Loucy (cell line): Measurements from ENCODE around the gene PDXK.

Experiments used
- H2AFZ ChIP-seq: fragments of 200-600 bp; sonication (generic); 2 replicates; pipeline ENCODE4 v1.6.0; 2016; ENCODE audit warnings: antibody characterized with exemption, mild to moderate bottlenecking, low read length, moderate library complexity
- H3F3A ChIP-seq: fragments of 200-600 bp; 2 replicates; pipeline ENCODE4 v1.6.0; 2016; ENCODE audit warnings: antibody characterized with exemption, low read depth, mild to moderate bottlenecking
- H3K27me3 ChIP-seq: fragments of 200-600 bp; sonication (generic); 2 replicates; pipeline ENCODE4 v1.6.1; 2014; ENCODE audit warnings: low read length, mild to moderate bottlenecking; ENCODE audit not compliant: insufficient read depth, poor library complexity, severe bottlenecking
- H3K36me3 ChIP-seq: fragments of 200-600 bp; sonication (generic); 2 replicates; pipeline ENCODE4 v1.6.1; 2016; ENCODE audit warnings: low read length; ENCODE audit not compliant: insufficient read depth
- H3K4me1 ChIP-seq: fragments of 200-600 bp; sonication (generic); 2 replicates; pipeline ENCODE4 v1.5.1; 2014; ENCODE audit warnings: low read length, mild to moderate bottlenecking; ENCODE audit not compliant: insufficient read depth, poor library complexity, severe bottlenecking
- H3K4me2 ChIP-seq: fragments of 200-600 bp; sonication (generic); 2 replicates; pipeline ENCODE4 v1.6.0; 2014; ENCODE audit warnings: antibody characterized with exemption, low read length, low read depth, mild to moderate bottlenecking; ENCODE audit not compliant: poor library complexity, severe bottlenecking
- H3K4me3 ChIP-seq: fragments of 200-600 bp; sonication (generic); 2 replicates; pipeline ENCODE4 v1.5.1; 2014; ENCODE audit warnings: low read length, mild to moderate bottlenecking, mixed read lengths; ENCODE audit not compliant: poor library complexity, severe bottlenecking
- H3K79me2 ChIP-seq: fragments of 200-600 bp; sonication (generic); 2 replicates; pipeline ENCODE4 v1.6.1; 2014; ENCODE audit warnings: low read length; ENCODE audit not compliant: insufficient read depth
- H3K9ac ChIP-seq: fragments of 200-600 bp; sonication (generic); 2 replicates; pipeline ENCODE4 v1.6.0; 2014; ENCODE audit warnings: mild to moderate bottlenecking, low read depth, low read length, moderate library complexity; ENCODE audit not compliant: poor library complexity, severe bottlenecking
- H3K9me2 ChIP-seq: fragments of 200-600 bp; sonication (generic); replicated peaks from 2 replicates; pipeline ENCODE4 v1.6.1; 2016; ENCODE audit warnings: low read depth, low read length, mixed read lengths
- H3K9me3 ChIP-seq: fragments of 200-600 bp; sonication (generic); 2 replicates; pipeline ENCODE4 v1.6.1; 2014; ENCODE audit warnings: mild to moderate bottlenecking, antibody characterized with exemption, low read length, low read depth; ENCODE audit not compliant: insufficient read depth
- H4K20me1 ChIP-seq: fragments of 200-600 bp; sonication (generic); 2 replicates; pipeline ENCODE4 v1.6.0; 2014; ENCODE audit warnings: antibody characterized with exemption, low read length, mild to moderate bottlenecking; ENCODE audit not compliant: insufficient read depth, poor library complexity, severe bottlenecking
- CTCF ChIP-seq: fragments of 200-600 bp; sonication (generic); conservative IDR thresholded peaks from 2 replicates; pipeline ENCODE4 v1.5.1; 2014; ENCODE audit warnings: mild to moderate bottlenecking, antibody characterized with exemption, low read length
- EZH2phosphoT487 ChIP-seq: fragments of 200-600 bp; IDR thresholded peaks from 2 replicates; pipeline ENCODE4 v1.6.1; 2018; ENCODE audit warnings: antibody characterized with exemption, mild to moderate bottlenecking, moderate library complexity, borderline replicate concordance

PDXK gene

GRCh38 chr21:43693981-43694380, 24.9 kb upstream of the PDXK start:
- Histone ChIP-seq H3K4me2 (no peak overlapping the region), H3K79me2 (no peaks in the 10 kb centered on the region), H3K27me3 (no peaks in the 10 kb centered on the region), H4K20me1 (no peaks in the 10 kb centered on the region), H3K4me1 (no peaks in the 10 kb centered on the region), H3K9me3 (no peaks in the 10 kb centered on the region), H3F3A (no peaks in the 10 kb centered on the region), H3K4me3 (no peak overlapping the region), H2AFZ (no peak overlapping the region), H3K9me2 (no peaks in the 10 kb centered on the region), H3K36me3 (peaks cover 73% of the 10 kb centered on the region), H3K9ac (no peak overlapping the region)
- TF ChIP-seq EZH2phosphoT487 (no peak), CTCF (no peak)

GRCh38 chr21:43694437-43695079, 24.4 kb upstream of the PDXK start:
- Histone ChIP-seq H3K79me2 (no peaks in the 10 kb centered on the region), H3K27me3 (no peaks in the 10 kb centered on the region), H3K4me3 (no peak overlapping the region), H3F3A (no peaks in the 10 kb centered on the region), H3K36me3 (peaks cover 67% of the 10 kb centered on the region), H3K9me3 (no peaks in the 10 kb centered on the region), H2AFZ (no peak overlapping the region), H3K4me1 (no peaks in the 10 kb centered on the region), H3K9ac (no peak overlapping the region), H3K4me2 (no peak overlapping the region), H4K20me1 (no peaks in the 10 kb centered on the region), H3K9me2 (no peaks in the 10 kb centered on the region)
- TF ChIP-seq CTCF (no peak), EZH2phosphoT487 (no peak)

GRCh38 chr21:43696214-43696613, 22.7 kb upstream of the PDXK start:
- Histone ChIP-seq H3K9ac (no peak overlapping the region), H2AFZ (no peak overlapping the region), H3K9me3 (no peaks in the 10 kb centered on the region), H4K20me1 (no peaks in the 10 kb centered on the region), H3K27me3 (no peaks in the 10 kb centered on the region), H3K36me3 (peaks cover 51% of the 10 kb centered on the region), H3K4me2 (no peak overlapping the region), H3K4me1 (no peaks in the 10 kb centered on the region), H3K4me3 (no peak overlapping the region), H3K9me2 (no peaks in the 10 kb centered on the region), H3F3A (no peaks in the 10 kb centered on the region), H3K79me2 (no peaks in the 10 kb centered on the region)
- TF ChIP-seq EZH2phosphoT487: no peak
- no peak for TF ChIP-seq CTCF
